Testis (tissue), 3 donors: Measurements from ENCODE around the gene SFMBT2. TPM values are rescaled to one million over a fixed set of nuclear protein-coding genes. Genes with fewer than 3 reads are reported as not detected.

ENCODE experiments used
- DNase-seq: peaks from one replicate; pipeline ENCODE4 v3.0.0-alpha.2; 2019
- H3K27ac ChIP-seq, 2 donors: fragments of 200-600 bp; sonication (generic); one replicate each; pipeline ENCODE4 v1.5.1; 2019
- H3K27me3 ChIP-seq: fragments of 200-600 bp; sonication (generic); one replicate; pipeline ENCODE4 v1.5.1; 2019
- H3K36me3 ChIP-seq: fragments of 200-600 bp; sonication (generic); one replicate; pipeline ENCODE4 v1.5.1; 2017; ENCODE audit warnings: low read depth; ENCODE audit errors: missing control alignments
- H3K4me1 ChIP-seq: fragments of 200-600 bp; sonication (generic); one replicate; pipeline ENCODE4 v1.5.1; 2019
- H3K4me3 ChIP-seq, 2 donors: fragments of 200-600 bp; sonication (generic); one replicate each; pipeline ENCODE4 v1.5.1; 2017 to 2019
- H3K9me3 ChIP-seq: fragments of 200-600 bp; sonication (generic); one replicate; pipeline ENCODE4 v1.5.1; 2017
- CTCF ChIP-seq, 3 experiments: fragments of 450-650 bp in 2 of 3; fragments of 200-600 bp in 1 of 3; sonication (generic) in 1 of 3; IDR thresholded peaks; one replicate each; pipeline ENCODE4 v1.5.1; 2016 to 2019; ENCODE audit warnings: antibody characterized with exemption in 3 of 3, mild to moderate bottlenecking in 2 of 3, moderate library complexity in 1 of 3
- POLR2A ChIP-seq: fragments of 450-650 bp; IDR thresholded peaks from one replicate; pipeline ENCODE4 v1.6.1; 2017; ENCODE audit warnings: antibody characterized with exemption, mild to moderate bottlenecking, moderate library complexity
- WGBS, 2 donors: methylation state at CpG; one replicate each; pipeline ENCODE4 v1.1.5; 2018; 5-methylcytosine and 5-hydroxymethylcytosine counted together
- intact Hi-C: fragments of 100-400 bp; cut with DNase I; formaldehyde crosslinking; loops from one replicate; pipeline ENCODE4 v1.15.1; 2023; ENCODE audit warnings: low total_unique reads
- polyA plus RNA-seq: library from polyadenylated mRNA; stranded (reverse); fragments of 350-450 nt; fragmentation: Illumina TruSeq; extraction: RNeasy Lipid Tissue Mini Kit (QIAGEN cat#74804); gene quantifications from one replicate; pipeline ENCODE4 v1.2.3, GENCODE V29; 2014; ENCODE audit warnings: low read depth, low replicate concordance; ENCODE audit not compliant: insufficient read depth
- total RNA-seq, 2 donors: library from RNA; depleted of rRNA; stranded (reverse); fragments of >200 nt; gene quantifications; one replicate each; pipeline ENCODE4 v1.2.3, GENCODE V29; 2016

SFMBT2 gene
- total and polyA plus RNA-seq, 3 donors from 2014 or later = 3.6 to 8.5 (median 7.6) TPM

GRCh38 chr10:7423521-7423920 lies 12.7 kb upstream of the SFMBT2 start:
- intact Hi-C loops = no loop called here
- 61 to 63% methylated on average over 6 of the region's 6 CpGs for whole genome bisulfite sequencing, 2 donors

GRCh38 chr10:7421526-7421925 lies 10.7 kb upstream of the SFMBT2 start:
- Histone ChIP-seq H3K4me3 (no peak overlapping the region), H3K27ac (no peak overlapping the region), H3K9me3 (no peaks in the 10 kb centered on the region), H3K4me1 (no peaks in the 10 kb centered on the region), H3K27me3 (no peaks in the 10 kb centered on the region), H3K36me3 (no peaks in the 10 kb centered on the region)
- intact Hi-C loops = no loop called here
- TF ChIP-seq POLR2A (no peak), CTCF (IDR thresholded peaks at IDR 0.05) (no peak)
- DNase-seq = no peak
- 84 to 95% methylated on average over 1 of the region's 1 CpG for WGBS, 2 donors

More at GRCh38 chr10:7423521-7423920, 12.7 kb upstream of the SFMBT2 start:
- Histone ChIP-seq H3K9me3 (no peaks in the 10 kb centered on the region), H3K4me1 (no peaks in the 10 kb centered on the region), H3K4me3 (no peak overlapping the region), H3K27ac (no peak overlapping the region), H3K36me3 (no peaks in the 10 kb centered on the region), H3K27me3 (no peaks in the 10 kb centered on the region)
- TF ChIP-seq POLR2A (no peak), CTCF (IDR thresholded peaks at IDR 0.05) (no peak)
- no peak for DNase-seq

- no peaks in the 10 kb centered on the region for H3K4me1 ChIP-seq
- H3K36me3 ChIP-seq = no peaks in the 10 kb centered on the region
- 90 to 92% methylated on average over 8 of the region's 8 CpGs for WGBS, 2 donors
- no peaks in the 10 kb centered on the region for H3K9me3 ChIP-seq
- no peak overlapping the region for H3K27ac ChIP-seq
- no peak for DNase-seq
- no peak overlapping the region for H3K4me3 ChIP-seq
- no peaks in the 10 kb centered on the region for H3K27me3 ChIP-seq
- intact Hi-C loops = no loop called here
- TF ChIP-seq POLR2A (no peak), CTCF (IDR thresholded peaks at IDR 0.05) (no peak)
These were observed 9.2 kb upstream of the SFMBT2 start for GRCh38 chr10:7419998-7420397.

- TF ChIP-seq CTCF (IDR thresholded peaks at IDR 0.05) = no peak
- TF ChIP-seq POLR2A = no peak
- no peak overlapping the region for H3K4me3 ChIP-seq
- no peaks in the 10 kb centered on the region for H3K27me3 ChIP-seq
- H3K9me3 ChIP-seq = no peaks in the 10 kb centered on the region
- H3K36me3 ChIP-seq = no peaks in the 10 kb centered on the region
- intact Hi-C loops = no loop called here
- DNase-seq = no peak
- WGBS, 2 donors = 41 to 50% methylated on average over 1 of the region's 1 CpG
- H3K27ac ChIP-seq = no peak overlapping the region
- no peaks in the 10 kb centered on the region for H3K4me1 ChIP-seq
These were observed 7.0 kb upstream of the SFMBT2 start for GRCh38 chr10:7417807-7418206.

GRCh38 chr10:7417103-7417623 lies 6.3 kb upstream of the SFMBT2 start:
- DNase-seq = no peak
- H3K4me1 ChIP-seq = no peaks in the 10 kb centered on the region
- intact Hi-C loops = no loop called here
- WGBS, 2 donors = 32 to 36% methylated on average over 2 of the region's 2 CpGs
- H3K36me3 ChIP-seq = no peaks in the 10 kb centered on the region
- H3K9me3 ChIP-seq = no peaks in the 10 kb centered on the region
- no peak overlapping the region for H3K27ac ChIP-seq
- TF ChIP-seq CTCF (IDR thresholded peaks at IDR 0.05) = peak in 2 of 3 experiments; percentile 4 to 32
- no peak for TF ChIP-seq POLR2A
- H3K4me3 ChIP-seq = no peak overlapping the region
- H3K27me3 ChIP-seq = no peaks in the 10 kb centered on the region
